ENCODE data around the gene FILIP1L.

The FILIP1L gene

GRCh38 chr3:99972380-99973104 is 141.8 kb downstream of the FILIP1L start:
- no peaks in the 10 kb centered on the region for H3K79me2 ChIP-seq (ENCODE audit: low read length)
- no peak for DNase-seq
- H3K36me3 ChIP-seq (replicated peaks; ENCODE audit: insufficient read depth, low read length) = no peaks in the 10 kb centered on the region
- H3K4me3 ChIP-seq (ENCODE audit: low read length) = no peak overlapping the region
- no peaks in the 10 kb centered on the region for H4K20me1 ChIP-seq (ENCODE audit: insufficient read depth, low read length)
- no peaks in the 10 kb centered on the region for H3F3A ChIP-seq (ENCODE audit: insufficient read depth, low read length)
- H3K27ac ChIP-seq (ENCODE audit: low read length) = no peak overlapping the region
- no peak overlapping the region for H3K9ac ChIP-seq (ENCODE audit: low read length)
- TF ChIP-seq EZH2 (optimal IDR thresholded peaks at IDR 0.05; ENCODE audit: low read depth, low read length) (no peak), EZH2phosphoT487 (IDR thresholded peaks at IDR 0.05; ENCODE audit: low read length) (no peak), CTCF (IDR thresholded peaks at IDR 0.05; ENCODE audit: low read length) (no peak)
- no peak overlapping the region for H2AFZ ChIP-seq (ENCODE audit: low read length)
- no peaks in the 10 kb centered on the region for H3K4me1 ChIP-seq (ENCODE audit: low read length)
- H3K9me2 ChIP-seq (replicated peaks; ENCODE audit: insufficient read depth, low read length) = no peaks in the 10 kb centered on the region
- H3K27me3 ChIP-seq (replicated peaks; ENCODE audit: insufficient read depth, low read length) = no peaks in the 10 kb centered on the region
- H3K9me3 ChIP-seq (replicated peaks; ENCODE audit: insufficient read depth, low read length) = no peaks in the 10 kb centered on the region
- no peak overlapping the region for H3K4me2 ChIP-seq (ENCODE audit: low read depth, low read length)

- no peaks in the 10 kb centered on the region for H3K4me1 ChIP-seq (ENCODE audit: low read length)
- H3K27ac ChIP-seq (ENCODE audit: low read length) = no peak overlapping the region
- H3K4me3 ChIP-seq (ENCODE audit: low read length) = no peak overlapping the region
- H3K4me2 ChIP-seq (ENCODE audit: low read depth, low read length) = no peak overlapping the region
- no peaks in the 10 kb centered on the region for H4K20me1 ChIP-seq (ENCODE audit: insufficient read depth, low read length)
- no peaks in the 10 kb centered on the region for H3K9me2 ChIP-seq (replicated peaks; ENCODE audit: insufficient read depth, low read length)
- no peaks in the 10 kb centered on the region for H3K79me2 ChIP-seq (ENCODE audit: low read length)
- no peaks in the 10 kb centered on the region for H3K27me3 ChIP-seq (replicated peaks; ENCODE audit: insufficient read depth, low read length)
- no peak for TF ChIP-seq CTCF (IDR thresholded peaks at IDR 0.05; ENCODE audit: low read length)
- no peak for TF ChIP-seq EZH2 (optimal IDR thresholded peaks at IDR 0.05; ENCODE audit: low read depth, low read length)
- no peak for TF ChIP-seq EZH2phosphoT487 (IDR thresholded peaks at IDR 0.05; ENCODE audit: low read length)
- H3K36me3 ChIP-seq (replicated peaks; ENCODE audit: insufficient read depth, low read length) = no peaks in the 10 kb centered on the region
- no peak for DNase-seq
- H3F3A ChIP-seq (ENCODE audit: insufficient read depth, low read length) = no peaks in the 10 kb centered on the region
- no peaks in the 10 kb centered on the region for H3K9me3 ChIP-seq (replicated peaks; ENCODE audit: insufficient read depth, low read length)
- no peak overlapping the region for H3K9ac ChIP-seq (ENCODE audit: low read length)
- H2AFZ ChIP-seq (ENCODE audit: low read length) = no peak overlapping the region
Observed at GRCh38 chr3:99971761-99972160, 142.5 kb downstream of the FILIP1L start.

- no peaks in the 10 kb centered on the region for H3F3A ChIP-seq (ENCODE audit: insufficient read depth, low read length)
- H3K27me3 ChIP-seq (replicated peaks; ENCODE audit: insufficient read depth, low read length) = no peaks in the 10 kb centered on the region
- DNase-seq = no peak
- H3K36me3 ChIP-seq (replicated peaks; ENCODE audit: insufficient read depth, low read length) = no peaks in the 10 kb centered on the region
- H3K79me2 ChIP-seq (ENCODE audit: low read length) = no peaks in the 10 kb centered on the region
- no peak overlapping the region for H3K9ac ChIP-seq (ENCODE audit: low read length)
- TF ChIP-seq EZH2 (optimal IDR thresholded peaks at IDR 0.05; ENCODE audit: low read depth, low read length) (no peak), CTCF (IDR thresholded peaks at IDR 0.05; ENCODE audit: low read length) (no peak), EZH2phosphoT487 (IDR thresholded peaks at IDR 0.05; ENCODE audit: low read length) (no peak)
- H3K4me2 ChIP-seq (ENCODE audit: low read depth, low read length) = no peak overlapping the region
- H3K27ac ChIP-seq (ENCODE audit: low read length) = no peak overlapping the region
- no peak overlapping the region for H3K4me3 ChIP-seq (ENCODE audit: low read length)
- no peaks in the 10 kb centered on the region for H3K4me1 ChIP-seq (ENCODE audit: low read length)
- no peaks in the 10 kb centered on the region for H4K20me1 ChIP-seq (ENCODE audit: insufficient read depth, low read length)
- H3K9me2 ChIP-seq (replicated peaks; ENCODE audit: insufficient read depth, low read length) = no peaks in the 10 kb centered on the region
- H3K9me3 ChIP-seq (replicated peaks; ENCODE audit: insufficient read depth, low read length) = no peaks in the 10 kb centered on the region
- H2AFZ ChIP-seq (ENCODE audit: low read length) = no peak overlapping the region
Observed at GRCh38 chr3:99970198-99970597, 144.1 kb downstream of the FILIP1L start.

Measured in MM.1S (cell line).